OCI-LY3 (cell line): ENCODE data around the gene PRKAR2A.

ENCODE experiments used
- H2AFZ ChIP-seq: fragments of 200-600, 300-600 bp; shearing (Covaris generic); 2 replicates; pipeline ENCODE4 v1.6.0; 2014; ENCODE audit warnings: antibody characterized with exemption, low read depth, low read length
- H3K27ac ChIP-seq: fragments of 200-600, 300-600 bp; sonication (generic); 2 replicates; pipeline ENCODE4 v1.5.1; 2014; ENCODE audit warnings: mild to moderate bottlenecking, low read length, moderate library complexity, mixed read lengths
- H3K27me3 ChIP-seq: fragments of 200-600, 300-600 bp; sonication (generic); 2 replicates; pipeline ENCODE4 v1.6.1; 2014; ENCODE audit warnings: low read depth, low read length, mixed read lengths
- H3K36me3 ChIP-seq: fragments of 200-600, 300-600 bp; sonication (generic); replicated peaks from 2 replicates; pipeline ENCODE3; 2014; ENCODE audit warnings: low read depth, low read length, mixed read lengths
- H3K4me1 ChIP-seq: fragments of 300-600, 200-600 bp; sonication (generic); 2 replicates; pipeline ENCODE4 v1.6.1; 2014; ENCODE audit warnings: low read length, mixed read lengths
- H3K4me2 ChIP-seq: fragments of 200-600, 300-600 bp; sonication (generic); 2 replicates; pipeline ENCODE4 v1.6.1; 2014; ENCODE audit warnings: low read length, mixed read lengths
- H3K4me3 ChIP-seq: fragments of 300-600, 200-600 bp; sonication (generic); 2 replicates; pipeline ENCODE4 v1.5.1; 2014; ENCODE audit warnings: antibody characterized with exemption, mild to moderate bottlenecking, low read length, moderate library complexity
- H3K79me2 ChIP-seq: fragments of 300-600, 200-600 bp; shearing (Covaris generic); 2 replicates; pipeline ENCODE4 v1.6.1; 2014; ENCODE audit warnings: mild to moderate bottlenecking, low read length, mixed read lengths
- H3K9ac ChIP-seq: fragments of 300-600, 200-600 bp; shearing (Covaris generic); 2 replicates; pipeline ENCODE4 v1.6.0; 2014; ENCODE audit warnings: mild to moderate bottlenecking, low read length, moderate library complexity
- H3K9me3 ChIP-seq: fragments of 200-600, 300-600 bp; shearing (Covaris generic); 2 replicates; pipeline ENCODE4 v1.6.1; 2014; ENCODE audit warnings: low read length, mixed read lengths; ENCODE audit not compliant: insufficient read depth
- H4K20me1 ChIP-seq: fragments of 200-600, 300-600 bp; sonication (generic); 2 replicates; pipeline ENCODE4 v1.6.1; 2016; ENCODE audit warnings: low read length, mixed read lengths; ENCODE audit not compliant: insufficient read depth
- EZH2phosphoT487 ChIP-seq: fragments of 200-600 bp; shearing (Covaris generic); IDR thresholded peaks from 2 replicates; pipeline ENCODE4 v1.6.1; 2018; ENCODE audit warnings: antibody characterized with exemption, mixed run types, low read depth
- TF ChIP-seq, protein P1 (sequence below): fragments of 200-600, 300-600 bp; sonication (generic); IDR thresholded peaks from 2 replicates; pipeline ENCODE4 v1.5.1; 2014; ENCODE audit warnings: antibody characterized with exemption, low read length, low read depth

PRKAR2A gene

DNA sequence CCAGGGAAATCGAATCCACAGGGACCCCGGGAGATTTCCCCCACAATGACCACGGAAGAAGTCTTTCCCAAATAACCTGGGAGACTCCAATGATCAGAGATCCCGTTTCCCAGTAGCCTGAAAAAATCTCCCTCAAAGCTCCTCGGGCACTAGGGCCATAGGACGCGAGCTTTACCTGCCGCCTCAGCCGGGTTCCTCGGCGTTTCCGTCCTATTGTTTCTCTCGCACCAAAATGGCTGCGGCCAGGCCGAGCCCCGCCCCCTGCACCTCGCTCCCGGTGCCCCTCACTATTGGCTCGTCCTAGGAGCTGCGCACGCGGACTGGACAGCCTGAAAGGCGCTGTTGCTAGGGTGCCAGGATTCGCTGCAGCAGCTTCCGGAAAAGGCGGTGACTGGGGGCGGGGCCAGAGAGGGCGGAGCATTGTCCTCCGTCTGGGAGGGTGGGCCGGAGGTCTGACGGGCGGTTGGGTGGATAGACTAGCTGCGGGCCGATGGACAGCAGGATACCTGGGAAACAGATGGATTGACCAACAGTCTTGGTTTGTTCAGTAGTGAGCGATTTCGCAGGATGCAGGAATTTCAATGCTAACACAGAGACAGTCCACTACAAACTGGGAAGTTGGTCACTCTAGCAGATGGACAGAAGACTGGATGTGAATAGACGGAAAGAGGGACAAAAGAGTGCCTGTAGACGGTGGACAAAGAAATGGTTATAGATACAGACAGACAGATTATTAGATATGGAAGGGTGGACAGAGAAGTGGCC, 130.5 kb downstream of the PRKAR2A start, which contains the start of gene IP6K2:
TSS of gene IP6K2 (minus strand) at position 240 of the 765 bp plus-strand sequence. CDS start 21,930 bp downstream, outside the sequence.
- Histone ChIP-seq H3K9ac (peak within 1 kb of the TSS; percentile 96), H3K4me2 (peak within 1 kb of the TSS; percentile 94), H3K27ac (peak within 1 kb of the TSS; percentile 48), H3K4me1 (peaks cover 14% of the 10 kb centered on the region), H3K36me3 (peaks cover 19% of the 10 kb centered on the region), H4K20me1 (peaks cover 4% of the 10 kb centered on the region), H3K27me3 (no peaks in the 10 kb centered on the region), H3K79me2 (peaks cover 49% of the 10 kb centered on the region), H3K9me3 (no peaks in the 10 kb centered on the region), H3K4me3 (peak within 1 kb of the TSS; percentile 92), H2AFZ (peak within 1 kb of the TSS; percentile 99)
- no peak for TF ChIP-seq EZH2phosphoT487
- TF ChIP-seq, protein P1, sequence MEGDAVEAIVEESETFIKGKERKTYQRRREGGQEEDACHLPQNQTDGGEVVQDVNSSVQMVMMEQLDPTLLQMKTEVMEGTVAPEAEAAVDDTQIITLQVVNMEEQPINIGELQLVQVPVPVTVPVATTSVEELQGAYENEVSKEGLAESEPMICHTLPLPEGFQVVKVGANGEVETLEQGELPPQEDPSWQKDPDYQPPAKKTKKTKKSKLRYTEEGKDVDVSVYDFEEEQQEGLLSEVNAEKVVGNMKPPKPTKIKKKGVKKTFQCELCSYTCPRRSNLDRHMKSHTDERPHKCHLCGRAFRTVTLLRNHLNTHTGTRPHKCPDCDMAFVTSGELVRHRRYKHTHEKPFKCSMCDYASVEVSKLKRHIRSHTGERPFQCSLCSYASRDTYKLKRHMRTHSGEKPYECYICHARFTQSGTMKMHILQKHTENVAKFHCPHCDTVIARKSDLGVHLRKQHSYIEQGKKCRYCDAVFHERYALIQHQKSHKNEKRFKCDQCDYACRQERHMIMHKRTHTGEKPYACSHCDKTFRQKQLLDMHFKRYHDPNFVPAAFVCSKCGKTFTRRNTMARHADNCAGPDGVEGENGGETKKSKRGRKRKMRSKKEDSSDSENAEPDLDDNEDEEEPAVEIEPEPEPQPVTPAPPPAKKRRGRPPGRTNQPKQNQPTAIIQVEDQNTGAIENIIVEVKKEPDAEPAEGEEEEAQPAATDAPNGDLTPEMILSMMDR, result no peak

DNA sequence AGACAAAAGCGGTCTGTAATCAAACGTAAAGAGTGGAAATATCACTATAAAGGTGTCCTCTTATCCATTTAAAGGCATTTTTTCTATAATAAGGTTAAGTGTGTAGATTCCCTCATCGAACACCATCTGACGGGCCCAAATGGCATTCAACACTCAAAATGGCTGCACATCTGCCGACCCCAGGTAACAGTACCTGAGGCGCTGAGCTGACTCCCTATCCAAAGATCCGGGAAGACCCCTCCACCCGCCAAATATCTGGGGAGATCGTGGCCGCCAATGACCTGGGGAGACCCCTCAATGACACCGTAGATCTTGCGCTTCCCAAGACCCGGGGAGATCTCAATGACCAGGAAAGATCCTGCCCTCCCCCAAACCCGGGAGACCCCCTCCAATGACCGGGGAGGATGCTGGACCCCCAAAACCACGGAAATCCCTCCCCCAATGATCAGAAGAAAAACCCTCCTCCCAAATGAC, 131.1 kb downstream of the PRKAR2A start:
- Histone ChIP-seq H4K20me1 (peaks cover 9% of the 10 kb centered on the region), H3K27me3 (no peaks in the 10 kb centered on the region), H3K36me3 (peaks cover 24% of the 10 kb centered on the region), H3K9me3 (no peaks in the 10 kb centered on the region), H3K79me2 (peaks cover 55% of the 10 kb centered on the region), H2AFZ (peak overlapping the region; percentile 67; the same call in 1 of the 2 replicates), H3K27ac (peak overlapping the region; percentile 48), H3K4me3 (peak overlapping the region; percentile 92), H3K4me2 (peak overlapping the region; percentile 79), H3K9ac (peak overlapping the region; percentile 96), H3K4me1 (peaks cover 14% of the 10 kb centered on the region)
- TF ChIP-seq, protein P1, result no peak
- no peak for TF ChIP-seq EZH2phosphoT487

DNA sequence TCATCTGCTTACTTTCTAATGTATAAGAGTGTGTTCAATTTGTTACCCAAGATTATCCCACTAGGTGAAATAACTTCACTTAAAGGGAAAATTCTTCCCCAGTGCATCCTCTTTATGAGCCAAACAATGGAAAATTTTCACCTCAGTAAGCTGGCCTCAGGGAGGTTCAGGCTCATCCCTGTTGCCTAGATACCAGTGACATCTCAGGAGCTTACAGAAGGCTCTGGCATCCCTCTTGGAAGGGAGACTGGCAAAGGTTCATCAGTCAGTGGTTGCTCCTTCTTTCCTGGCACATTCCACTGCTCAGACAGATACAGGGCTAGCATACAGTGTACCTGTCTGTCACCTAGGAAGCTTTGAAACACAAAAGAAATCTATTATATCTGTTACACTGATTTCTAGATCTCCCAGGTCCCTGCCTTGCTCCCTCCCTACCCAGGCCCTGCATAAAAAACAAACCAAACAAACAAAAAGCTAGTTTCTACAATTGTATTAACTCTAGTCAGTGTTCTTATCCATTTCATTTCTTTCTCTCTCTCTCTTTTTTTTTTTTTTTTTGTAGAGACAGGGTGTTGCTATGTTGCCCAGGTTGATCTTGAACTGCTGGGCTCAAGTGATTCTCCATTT, 132.4 kb downstream of the PRKAR2A start:
- Histone ChIP-seq H3K4me2 (peak overlapping the region; percentile 79), H3K27me3 (no peaks in the 10 kb centered on the region), H4K20me1 (peaks cover 18% of the 10 kb centered on the region), H3K9ac (peak overlapping the region; percentile 96), H3K27ac (no peak overlapping the region), H2AFZ (no peak overlapping the region), H3K9me3 (no peaks in the 10 kb centered on the region), H3K4me3 (peak overlapping the region; percentile 92), H3K79me2 (peaks cover 68% of the 10 kb centered on the region), H3K36me3 (peaks cover 31% of the 10 kb centered on the region), H3K4me1 (peaks cover 14% of the 10 kb centered on the region)
- no peak for TF ChIP-seq EZH2phosphoT487
- TF ChIP-seq, protein P1, result no peak

DNA sequence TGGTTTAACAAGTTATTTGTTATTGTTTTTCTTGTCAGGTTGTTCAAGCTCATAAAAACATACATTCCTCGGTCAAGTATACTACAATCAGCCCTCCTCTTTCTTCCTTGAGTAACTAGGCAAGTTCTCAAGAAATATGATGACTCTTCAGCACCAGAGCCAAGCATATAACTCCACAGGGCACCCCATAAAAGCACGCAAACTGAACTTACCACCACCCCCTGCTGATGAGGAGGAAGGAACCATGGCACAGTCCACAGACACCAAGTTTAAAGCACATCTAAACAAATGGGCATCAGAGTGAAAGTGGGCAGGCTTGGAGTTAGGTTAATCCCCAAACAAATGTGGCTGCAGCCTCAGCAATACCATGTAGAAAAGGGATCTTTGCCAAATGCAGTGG, 135.9 kb downstream of the PRKAR2A start:
- Histone ChIP-seq H3K4me1 (peaks cover 9% of the 10 kb centered on the region), H3K79me2 (peaks cover 99% of the 10 kb centered on the region), H3K9ac (no peak overlapping the region), H3K4me3 (no peak overlapping the region), H3K9me3 (no peaks in the 10 kb centered on the region), H3K36me3 (peaks cover 45% of the 10 kb centered on the region), H3K27me3 (no peaks in the 10 kb centered on the region), H3K27ac (no peak overlapping the region), H4K20me1 (peaks cover 46% of the 10 kb centered on the region), H2AFZ (no peak overlapping the region), H3K4me2 (no peak overlapping the region)
- no peak for TF ChIP-seq EZH2phosphoT487
- TF ChIP-seq, protein P1, result no peak
